Mesothelial cell of epicardium (in vitro differentiated cells): ENCODE data around the gene ODC1. TPM values are rescaled to one million over a fixed set of nuclear protein-coding genes. Genes with fewer than 3 reads are reported as not detected.

Experiments used
- DNase-seq, 2 experiments: peaks; one replicate each; pipeline ENCODE4 v3.0.0; 2021; ENCODE audit warnings: low spot score in 2 of 2; ENCODE audit not compliant: unreplicated experiment in 2 of 2
- H3K27ac Mint-ChIP-seq: 2 replicates; pipeline ENCODE4 v1.8.0; 2021; ENCODE audit warnings: mixed read lengths
- H3K27me3 Mint-ChIP-seq: 2 replicates; pipeline ENCODE4 v1.8.0; 2021; ENCODE audit warnings: low read depth, mixed read lengths
- H3K36me3 Mint-ChIP-seq: 2 replicates; pipeline ENCODE4 v1.8.0; 2021; ENCODE audit warnings: mixed read lengths
- H3K4me1 Mint-ChIP-seq: 2 replicates; pipeline ENCODE4 v1.8.0; 2021; ENCODE audit warnings: mixed read lengths
- H3K4me3 Mint-ChIP-seq: 2 replicates; pipeline ENCODE4 v1.8.0; 2021; ENCODE audit warnings: mild to moderate bottlenecking, moderate library complexity, mixed read lengths
- H3K9me3 Mint-ChIP-seq: 2 replicates; pipeline ENCODE4 v1.8.0; 2021; ENCODE audit warnings: mixed read lengths
- total RNA-seq: library from RNA; stranded (reverse); gene quantifications from 3 replicates; pipeline ENCODE4 v1.2.1, GENCODE V29; 2021
- TF ChIP-seq, protein P1 (sequence below): fragments of 200-600 bp; sonication (generic); IDR thresholded peaks from one replicate; pipeline ENCODE4 v1.5.0; 2021; ENCODE audit warnings: antibody characterized with exemption; ENCODE audit not compliant: unreplicated experiment

ODC1 gene
- total RNA-seq, 1 donor from 2014 or later, result 148 TPM

GRCh38 chr2:10426726-10427617 lies 21.2 kb downstream of the ODC1 start:
- Mint-ChIP-seq H3K36me3 (peaks cover 4% of the 10 kb centered on the region), H3K4me3 (no peak overlapping the region), H3K27me3 (peaks cover under 1% of the 10 kb centered on the region), H3K9me3 (no peaks in the 10 kb centered on the region), H3K27ac (peak overlapping the region; percentile 51), H3K4me1 (peaks cover 9% of the 10 kb centered on the region)
- TF ChIP-seq, protein P1, sequence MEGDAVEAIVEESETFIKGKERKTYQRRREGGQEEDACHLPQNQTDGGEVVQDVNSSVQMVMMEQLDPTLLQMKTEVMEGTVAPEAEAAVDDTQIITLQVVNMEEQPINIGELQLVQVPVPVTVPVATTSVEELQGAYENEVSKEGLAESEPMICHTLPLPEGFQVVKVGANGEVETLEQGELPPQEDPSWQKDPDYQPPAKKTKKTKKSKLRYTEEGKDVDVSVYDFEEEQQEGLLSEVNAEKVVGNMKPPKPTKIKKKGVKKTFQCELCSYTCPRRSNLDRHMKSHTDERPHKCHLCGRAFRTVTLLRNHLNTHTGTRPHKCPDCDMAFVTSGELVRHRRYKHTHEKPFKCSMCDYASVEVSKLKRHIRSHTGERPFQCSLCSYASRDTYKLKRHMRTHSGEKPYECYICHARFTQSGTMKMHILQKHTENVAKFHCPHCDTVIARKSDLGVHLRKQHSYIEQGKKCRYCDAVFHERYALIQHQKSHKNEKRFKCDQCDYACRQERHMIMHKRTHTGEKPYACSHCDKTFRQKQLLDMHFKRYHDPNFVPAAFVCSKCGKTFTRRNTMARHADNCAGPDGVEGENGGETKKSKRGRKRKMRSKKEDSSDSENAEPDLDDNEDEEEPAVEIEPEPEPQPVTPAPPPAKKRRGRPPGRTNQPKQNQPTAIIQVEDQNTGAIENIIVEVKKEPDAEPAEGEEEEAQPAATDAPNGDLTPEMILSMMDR, result no peak
- DNase-seq, result no peak

- Mint-ChIP-seq H3K27me3 (no peaks in the 10 kb centered on the region), H3K27ac (no peak overlapping the region), H3K9me3 (no peaks in the 10 kb centered on the region), H3K36me3 (peaks cover 4% of the 10 kb centered on the region), H3K4me3 (no peak overlapping the region), H3K4me1 (peaks cover 9% of the 10 kb centered on the region)
- TF ChIP-seq, protein P1, result no peak
- no peak for DNase-seq
Observed at GRCh38 chr2:10425699-10426098, 22.4 kb downstream of the ODC1 start.

- TF ChIP-seq, protein P1, result no peak
- no peak for DNase-seq
- H3K27me3 Mint-ChIP-seq, result no peaks in the 10 kb centered on the region
- H3K9me3 Mint-ChIP-seq, result no peaks in the 10 kb centered on the region
- peaks cover 9% of the 10 kb centered on the region for H3K4me1 Mint-ChIP-seq
- no peak overlapping the region for H3K27ac Mint-ChIP-seq
- H3K4me3 Mint-ChIP-seq, result no peak overlapping the region
- peaks cover 4% of the 10 kb centered on the region for H3K36me3 Mint-ChIP-seq
Observed at GRCh38 chr2:10424916-10425505, 23.1 kb downstream of the ODC1 start.

DNA sequence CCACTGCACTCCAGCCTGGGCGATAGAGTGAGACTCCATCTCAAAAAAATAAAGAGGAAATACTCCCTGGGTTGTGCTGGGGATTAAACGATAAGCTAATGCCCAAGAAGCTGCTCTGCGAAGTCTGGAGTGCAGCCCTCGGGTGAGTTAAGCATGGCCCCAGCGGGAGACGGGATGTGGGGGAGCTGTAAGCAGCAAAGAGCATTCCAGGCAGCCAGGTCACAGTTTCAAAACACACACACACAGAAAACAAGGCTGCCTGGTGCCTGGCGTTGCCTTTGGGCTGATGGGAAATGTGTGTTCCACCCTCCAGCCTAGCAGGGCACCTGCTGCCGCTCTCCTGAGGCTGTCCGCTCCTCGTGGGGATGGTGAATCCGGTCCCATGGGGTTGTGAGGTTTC lies 24.1 kb downstream of the ODC1 start:
- Mint-ChIP-seq H3K4me3 (no peak overlapping the region), H3K4me1 (peaks cover 9% of the 10 kb centered on the region), H3K27ac (peak overlapping the region; percentile 80), H3K36me3 (peaks cover 6% of the 10 kb centered on the region), H3K27me3 (no peaks in the 10 kb centered on the region), H3K9me3 (no peaks in the 10 kb centered on the region)
- TF ChIP-seq, protein P1, result no peak
- no peak for DNase-seq

- peaks cover 6% of the 10 kb centered on the region for H3K36me3 Mint-ChIP-seq
- H3K4me1 Mint-ChIP-seq, result peaks cover 11% of the 10 kb centered on the region
- H3K27me3 Mint-ChIP-seq, result no peaks in the 10 kb centered on the region
- no peak overlapping the region for H3K27ac Mint-ChIP-seq
- no peak overlapping the region for H3K4me3 Mint-ChIP-seq
- no peak for DNase-seq
- no peaks in the 10 kb centered on the region for H3K9me3 Mint-ChIP-seq
- TF ChIP-seq, protein P1, result no peak
Observed at GRCh38 chr2:10423400-10423774, 24.7 kb downstream of the ODC1 start.
